ENCODE results near the gene FAM120A.

The FAM120A gene

DNA sequence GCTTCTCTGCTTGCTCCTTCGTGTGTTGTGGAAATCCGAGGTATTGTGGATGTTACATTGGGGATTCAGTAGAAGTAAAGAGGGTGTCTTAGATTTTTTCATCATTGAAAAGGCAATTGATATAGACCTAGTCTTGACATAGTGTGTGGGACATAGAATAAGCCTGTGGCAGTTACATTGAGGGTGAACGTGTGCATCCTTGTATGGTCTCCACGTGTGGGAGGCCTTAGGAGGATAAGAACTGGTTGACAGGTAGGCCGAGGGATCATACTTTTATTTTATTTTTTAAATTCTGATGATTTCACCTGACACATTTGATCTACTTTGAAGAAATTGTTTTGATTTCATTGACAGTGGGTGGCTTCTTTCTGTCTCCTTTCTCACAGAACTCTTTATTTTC, 18.9 kb downstream of the FAM120A start:
- DNase-seq (ENCODE audit: low read depth in 4 of 4, low spot score in 1 of 4), result no peak

DNA sequence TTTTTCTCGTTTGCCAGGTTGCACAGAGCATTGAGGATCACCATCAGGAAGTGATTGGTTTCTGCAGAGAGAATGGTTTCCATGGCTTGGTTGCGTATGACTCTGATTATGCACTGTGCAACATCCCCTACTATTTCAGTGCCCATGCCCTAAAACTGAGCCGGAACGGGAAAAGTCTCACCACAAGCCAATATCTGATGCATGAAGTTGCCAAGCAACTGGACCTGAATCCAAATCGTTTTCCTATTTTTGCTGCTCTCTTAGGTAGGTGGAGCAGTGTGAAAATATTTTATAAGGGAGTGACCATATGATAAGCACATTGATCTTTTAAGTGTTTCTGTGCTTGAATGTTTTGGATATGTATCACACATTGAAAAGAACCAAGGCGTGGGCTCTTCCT, 19.6 kb downstream of the FAM120A start:
- DNase-seq (ENCODE audit: low read depth in 4 of 4, low spot score in 1 of 4), result no peak

DNA sequence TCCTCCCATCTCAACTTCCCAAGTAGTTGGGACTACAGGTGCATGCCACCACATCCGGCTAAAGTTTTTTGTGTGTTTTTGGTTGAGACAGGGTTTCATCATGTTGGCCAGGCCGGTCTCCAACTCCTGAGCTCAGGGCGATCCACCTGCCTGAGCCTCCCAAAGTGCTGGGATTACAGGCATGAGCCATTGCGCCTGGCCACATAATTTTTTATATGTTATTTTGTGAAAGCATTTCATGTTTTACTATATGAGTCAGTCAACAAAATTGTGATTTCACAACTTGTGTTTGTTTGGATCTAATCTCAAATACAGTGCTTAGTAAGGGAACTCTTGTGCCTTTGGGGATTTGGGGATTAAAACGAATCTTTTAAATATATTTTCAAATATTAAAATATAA, 21.9 kb downstream of the FAM120A start:
- DNase-seq (ENCODE audit: low read depth in 4 of 4, low spot score in 1 of 4), result no peak

DNA sequence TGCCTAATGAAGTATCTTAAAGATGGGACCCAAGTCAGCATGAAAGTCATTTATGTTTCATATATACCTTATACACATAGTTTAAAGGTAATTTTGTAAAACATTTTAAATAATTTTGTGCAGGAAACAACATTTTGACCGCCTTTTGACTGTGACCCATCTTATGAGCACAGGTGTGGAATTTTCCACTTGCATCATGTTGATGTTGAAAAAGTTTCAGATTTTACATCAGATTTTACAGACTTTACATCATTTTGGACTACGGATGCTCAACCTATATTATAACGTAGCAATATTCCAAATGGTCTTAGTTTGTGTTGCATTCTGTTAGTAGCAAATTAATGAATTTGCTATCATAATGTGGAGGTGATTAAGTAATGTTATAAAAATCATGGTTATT, 23.6 kb downstream of the FAM120A start:
- DNase-seq (ENCODE audit: low read depth in 4 of 4, low spot score in 1 of 4), result no peak

DNA sequence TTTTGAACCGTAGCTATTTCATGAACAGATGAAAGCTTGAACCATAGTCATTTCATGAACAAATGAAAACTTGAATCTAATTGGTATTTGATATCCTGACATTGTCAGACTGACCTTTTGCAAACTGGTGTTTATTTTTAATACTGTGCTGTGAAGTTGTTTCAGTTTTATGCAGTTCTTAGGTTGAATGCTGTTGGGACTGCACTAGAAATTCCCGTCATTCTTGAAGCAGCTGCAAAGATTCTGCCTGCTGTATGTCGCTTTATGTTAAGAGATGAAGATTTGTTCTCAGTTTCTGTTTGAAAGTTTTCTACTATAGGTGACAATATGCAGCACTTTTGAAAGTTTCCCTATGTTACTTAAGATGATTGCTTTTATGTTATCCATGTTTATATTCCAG, 24.4 kb downstream of the FAM120A start:
- no peak for DNase-seq (ENCODE audit: low read depth in 4 of 4, low spot score in 1 of 4)

DNA sequence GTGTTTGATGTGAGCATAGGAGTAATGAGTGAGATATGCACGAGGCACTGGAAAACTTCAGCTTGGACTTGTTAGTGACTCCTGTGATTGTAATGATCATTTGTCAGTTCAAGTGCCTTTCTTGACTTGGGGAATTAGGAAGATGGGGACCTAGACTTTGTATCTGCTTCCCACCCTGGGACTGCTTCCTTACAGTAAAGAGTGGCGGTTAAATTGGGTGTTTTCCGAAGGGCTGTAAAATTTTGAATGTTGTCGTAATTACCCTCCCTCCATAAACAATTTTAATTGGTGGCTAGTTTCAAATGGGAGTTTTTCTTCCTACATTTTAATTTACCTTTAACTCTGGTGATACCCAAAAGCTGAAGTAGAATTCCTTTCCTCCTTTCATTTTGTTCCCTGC, 25.4 kb downstream of the FAM120A start:
- DNase-seq (ENCODE audit: low read depth in 4 of 4, low spot score in 1 of 4), result no peak

DNA sequence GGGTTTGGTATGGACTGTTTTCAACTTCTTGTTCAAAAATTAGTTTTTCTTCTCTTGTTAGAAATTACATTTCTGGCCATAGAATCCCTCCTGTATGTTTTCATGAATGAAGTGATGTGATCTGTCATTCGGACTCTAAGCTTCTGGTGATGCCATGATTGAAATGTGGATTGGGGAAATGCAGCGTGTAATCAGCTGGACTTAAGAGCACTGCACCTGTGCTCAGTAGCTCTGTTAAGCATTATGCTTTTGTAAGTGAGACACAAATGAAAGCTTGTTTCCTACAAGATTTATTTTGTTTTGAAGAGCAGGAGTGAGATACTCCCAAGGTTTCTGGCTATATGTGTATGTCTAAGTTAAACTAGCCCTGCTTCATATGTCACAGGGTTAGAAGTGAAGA, 25.9 kb downstream of the FAM120A start:
- DNase-seq (ENCODE audit: low read depth in 4 of 4, low spot score in 1 of 4), result no peak

DNA sequence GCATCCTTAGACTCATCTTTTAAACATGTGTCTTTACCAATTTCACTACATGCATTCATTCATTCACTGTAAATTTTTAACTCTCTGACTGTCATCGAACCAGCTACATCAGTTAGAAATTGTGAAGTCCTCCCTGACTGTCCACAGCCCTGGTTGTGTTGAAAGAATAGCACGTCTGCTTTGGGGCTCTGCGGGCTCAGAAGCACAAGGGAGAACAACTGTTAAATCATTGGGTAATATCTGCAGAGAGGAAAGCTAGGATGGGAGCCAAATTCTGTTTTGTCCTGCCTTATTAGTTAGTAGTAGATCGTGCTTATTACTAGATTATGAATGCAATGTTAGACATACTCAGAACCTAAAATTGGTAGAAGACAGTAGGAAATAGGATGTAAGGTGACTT, 28.2 kb downstream of the FAM120A start:
- DNase-seq (ENCODE audit: low read depth in 4 of 4, low spot score in 1 of 4), result no peak

DNA sequence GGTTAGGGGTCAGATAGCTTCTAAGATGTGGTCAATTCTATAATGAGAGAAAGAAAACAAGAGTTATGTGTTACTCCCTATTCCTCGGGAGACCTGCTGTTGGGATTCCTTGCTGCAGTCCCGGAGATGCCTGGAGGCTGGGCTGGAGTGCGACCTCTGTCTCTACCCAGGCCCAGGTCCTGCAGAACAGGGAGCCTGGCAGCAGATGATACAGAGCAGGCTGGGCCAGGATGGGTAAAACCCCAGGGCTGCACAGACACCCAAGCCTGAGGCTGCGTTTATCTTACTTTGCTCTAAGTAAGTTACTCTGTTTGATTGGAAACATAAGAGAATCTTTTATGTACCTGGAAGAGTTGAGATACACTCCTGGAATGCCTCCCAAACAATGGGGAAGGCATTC, 28.8 kb downstream of the FAM120A start:
- DNase-seq (ENCODE audit: low read depth in 4 of 4, low spot score in 1 of 4), result no peak

DNA sequence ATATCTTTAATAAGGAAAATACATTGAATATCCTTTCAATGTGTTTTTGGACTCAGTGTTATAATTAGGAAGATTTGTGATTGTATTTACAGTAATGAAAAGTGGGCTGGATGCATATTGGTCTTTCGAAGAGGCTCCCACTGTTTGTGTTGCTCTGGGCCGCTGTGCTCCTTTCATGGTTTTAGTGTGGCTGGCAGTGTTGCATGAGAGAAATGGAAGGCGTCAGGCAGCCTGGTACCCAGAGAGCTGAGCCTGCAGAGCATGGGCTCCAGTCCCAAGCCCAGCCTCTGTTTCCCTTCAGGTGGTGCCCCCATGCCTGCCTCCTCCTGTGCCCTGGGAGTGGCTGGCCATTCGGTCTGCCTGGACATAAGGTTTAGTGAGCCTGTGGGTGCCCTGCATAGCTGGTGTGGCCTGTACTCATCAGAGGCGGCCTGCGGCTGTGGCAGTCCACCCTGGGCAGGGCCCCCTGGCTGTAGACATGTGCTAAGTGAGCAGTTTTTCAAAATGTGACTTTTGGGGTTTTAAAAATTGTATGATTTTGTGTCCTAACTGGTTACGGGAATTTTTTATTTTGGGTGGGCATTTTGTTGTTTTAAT, 29.3 kb downstream of the FAM120A start:
- no peak for DNase-seq (ENCODE audit: low read depth in 4 of 4, low spot score in 1 of 4)

DNA sequence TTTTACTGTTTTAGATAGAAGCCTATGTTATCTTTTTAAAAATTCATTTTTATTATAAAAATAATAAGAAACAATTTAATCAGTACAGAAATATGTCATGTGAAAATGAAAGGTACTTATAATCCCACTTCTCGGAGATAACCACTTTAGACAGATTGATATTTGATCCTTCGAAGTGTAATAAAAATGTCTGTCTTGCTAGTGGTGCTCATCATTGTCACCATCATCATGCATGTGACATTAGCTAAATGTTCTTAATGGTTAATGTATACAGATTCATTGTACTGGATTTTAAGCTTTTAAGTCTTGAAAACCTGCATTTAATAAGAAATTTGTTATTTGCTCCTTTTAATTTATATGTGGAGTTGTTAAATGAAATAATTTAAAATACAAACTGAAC, 32.0 kb downstream of the FAM120A start:
- no peak for DNase-seq (ENCODE audit: low read depth in 4 of 4, low spot score in 1 of 4)

DNA sequence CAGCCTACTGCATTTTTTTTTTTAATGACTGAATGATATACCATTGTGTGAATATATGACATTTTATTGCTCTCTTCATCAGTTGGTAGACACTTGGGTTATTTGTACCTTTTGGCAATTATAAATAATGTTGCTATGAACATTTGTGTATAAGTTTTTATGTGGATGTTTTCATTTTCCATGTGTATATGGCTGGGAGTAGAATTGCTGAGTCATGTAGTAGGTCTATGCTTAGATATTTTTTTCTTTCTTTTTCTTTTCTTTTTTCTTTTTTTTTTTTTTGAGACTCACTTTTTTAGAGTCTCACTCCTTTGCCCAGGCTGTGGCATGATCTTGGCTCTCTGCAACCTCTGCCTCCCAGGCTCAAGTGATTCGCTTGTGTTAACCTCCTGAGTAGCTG, 34.8 kb downstream of the FAM120A start:
- DNase-seq (ENCODE audit: low read depth in 4 of 4, low spot score in 1 of 4), result no peak

DNA sequence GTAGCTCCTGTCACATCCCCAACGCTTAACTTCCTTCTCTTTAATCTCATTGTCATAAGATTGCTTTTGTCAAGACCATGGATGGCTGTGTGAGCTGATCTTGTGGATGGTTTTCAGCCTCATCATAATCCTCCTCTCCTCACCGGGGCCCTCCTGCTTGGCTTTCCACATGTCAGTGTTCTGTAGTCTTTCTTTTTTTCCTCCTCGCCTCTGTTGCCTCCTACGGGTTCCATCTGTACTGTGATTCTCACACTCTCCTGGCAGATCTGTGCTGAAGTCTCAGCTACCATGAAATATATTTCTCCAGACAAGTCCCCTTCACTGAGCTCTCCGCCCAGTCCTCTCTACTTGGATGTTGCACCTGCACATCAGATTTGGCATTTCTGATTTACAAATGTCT, 36.8 kb downstream of the FAM120A start:
- DNase-seq (ENCODE audit: low read depth in 4 of 4, low spot score in 1 of 4), result no peak

DNA sequence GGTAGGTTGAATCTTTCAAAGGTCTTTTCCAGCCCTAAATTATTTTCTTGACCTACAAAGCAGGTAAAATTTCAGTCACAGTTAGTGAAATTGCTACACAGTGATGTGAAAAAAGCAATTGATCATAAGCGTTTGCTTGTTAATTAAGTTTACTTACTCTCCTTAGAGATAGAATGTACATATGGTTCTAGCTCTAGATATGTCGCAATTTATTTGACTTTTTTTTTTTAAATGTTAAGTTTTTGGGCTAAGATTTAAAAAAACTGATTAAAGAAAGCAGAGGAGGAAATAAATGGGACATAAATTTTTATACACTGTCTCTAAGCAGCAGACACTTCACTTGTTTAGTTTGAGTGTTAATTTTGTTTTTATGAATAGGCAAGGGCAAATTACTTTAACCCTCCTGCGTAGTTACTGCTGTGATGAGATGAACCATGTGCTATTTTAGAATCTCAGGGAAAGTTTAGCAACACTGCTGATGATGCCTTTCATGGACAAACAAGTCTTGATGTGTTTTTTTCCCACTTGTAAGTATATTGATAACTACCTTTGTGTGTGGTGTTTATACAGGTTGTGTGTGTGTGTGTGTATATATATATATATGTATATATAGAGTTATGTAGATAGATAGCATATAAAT, 40.2 kb downstream of the FAM120A start:
- no peak for DNase-seq (ENCODE audit: low read depth in 4 of 4, low spot score in 1 of 4)

DNA sequence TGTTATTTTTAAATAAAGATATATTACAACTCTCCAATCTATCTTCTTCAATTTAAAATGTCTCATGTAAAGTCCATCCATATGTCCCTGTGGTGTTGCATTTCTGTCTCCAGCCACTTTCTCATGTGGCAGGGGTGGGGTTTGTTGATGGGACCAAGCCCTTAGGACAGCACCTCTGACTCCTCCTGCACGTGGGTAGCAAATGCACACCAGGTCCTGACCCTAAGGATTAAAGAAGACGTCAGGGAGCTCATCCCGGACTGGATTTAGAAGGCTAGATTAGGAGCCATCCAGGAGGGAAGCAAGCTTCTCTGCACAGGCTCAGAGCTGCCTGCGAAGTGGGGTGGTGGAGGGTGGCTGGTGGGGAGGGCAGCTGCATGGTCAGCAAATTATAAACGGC, 40.8 kb downstream of the FAM120A start:
- no peak for DNase-seq (ENCODE audit: low read depth in 4 of 4, low spot score in 1 of 4)

DNA sequence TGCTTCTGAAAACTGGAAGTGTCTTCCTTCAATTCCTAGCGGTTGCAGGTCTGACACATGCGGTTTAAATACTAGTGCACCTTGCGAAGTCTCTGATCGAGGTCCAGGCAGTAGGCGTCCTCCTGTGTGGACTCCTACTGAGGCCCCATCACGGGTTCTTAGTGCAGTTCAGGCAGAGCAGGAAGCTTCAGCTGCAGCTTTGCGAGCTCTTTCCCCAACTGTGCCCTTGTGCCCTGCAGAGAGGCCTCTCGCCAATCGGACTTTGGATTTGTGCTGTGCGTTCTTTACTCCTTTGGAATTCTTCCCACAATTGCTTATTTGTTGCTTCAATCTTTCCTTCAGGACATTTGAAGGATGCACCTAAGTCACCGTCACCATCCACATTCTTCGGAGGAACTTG, 42.5 kb downstream of the FAM120A start:
- DNase-seq (ENCODE audit: low read depth in 4 of 4, low spot score in 1 of 4), result no peak

DNA sequence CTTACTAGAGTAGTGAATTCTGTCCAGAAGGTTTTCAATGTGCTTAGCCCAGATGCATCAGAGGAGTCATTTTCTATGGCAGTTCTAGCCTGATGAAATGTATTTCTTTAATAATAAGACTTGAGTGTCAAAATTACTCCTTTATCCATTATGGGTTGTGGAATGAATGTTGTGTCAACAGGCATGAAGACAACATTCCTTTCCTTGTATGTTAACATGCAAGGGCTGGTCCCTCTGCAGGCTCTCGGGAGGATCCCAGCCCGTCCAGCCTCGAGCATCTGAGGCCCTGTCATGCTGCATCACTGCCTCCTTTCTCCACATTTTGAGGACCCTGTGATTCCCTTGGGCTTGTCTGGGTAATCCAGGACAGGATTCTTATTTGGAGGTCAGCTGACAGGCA, 44.8 kb downstream of the FAM120A start:
- DNase-seq (ENCODE audit: low read depth in 4 of 4, low spot score in 1 of 4), result no peak

DNA sequence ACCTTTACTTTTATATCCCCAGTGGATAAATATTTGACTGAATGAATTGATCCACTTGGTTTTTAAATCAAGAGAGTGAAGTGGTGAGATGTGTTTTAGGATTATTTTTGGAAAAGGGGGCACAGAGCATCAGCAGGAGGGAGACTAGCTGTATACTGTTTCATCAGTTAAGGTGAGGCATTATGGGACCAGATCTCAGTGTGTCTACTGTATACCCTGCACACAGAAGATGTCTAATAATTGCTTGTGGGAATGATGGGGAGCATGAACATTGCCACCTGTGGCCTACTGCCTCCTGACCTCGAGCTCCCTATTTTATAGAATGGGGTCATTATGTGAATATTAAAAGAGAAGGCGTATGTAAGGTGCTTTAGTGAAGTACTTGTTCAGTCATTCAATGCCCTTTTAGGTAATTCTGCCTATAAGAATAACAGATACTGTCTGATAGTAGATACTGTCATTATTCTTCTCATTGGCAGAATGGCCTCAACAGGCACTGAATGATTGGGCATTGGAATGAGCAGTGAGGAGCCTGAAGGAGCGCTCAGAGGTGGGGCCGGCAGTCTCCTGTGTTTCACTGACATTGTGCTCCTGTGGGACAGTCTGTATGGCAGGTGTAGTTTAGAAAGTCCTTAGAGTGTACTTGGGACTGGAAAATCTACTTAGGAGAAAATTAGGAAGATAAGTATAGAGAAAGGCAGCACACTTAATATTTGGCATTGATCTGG, 49.2 kb downstream of the FAM120A start:
- DNase-seq (ENCODE audit: low read depth in 4 of 4, low spot score in 1 of 4), result no peak

DNA sequence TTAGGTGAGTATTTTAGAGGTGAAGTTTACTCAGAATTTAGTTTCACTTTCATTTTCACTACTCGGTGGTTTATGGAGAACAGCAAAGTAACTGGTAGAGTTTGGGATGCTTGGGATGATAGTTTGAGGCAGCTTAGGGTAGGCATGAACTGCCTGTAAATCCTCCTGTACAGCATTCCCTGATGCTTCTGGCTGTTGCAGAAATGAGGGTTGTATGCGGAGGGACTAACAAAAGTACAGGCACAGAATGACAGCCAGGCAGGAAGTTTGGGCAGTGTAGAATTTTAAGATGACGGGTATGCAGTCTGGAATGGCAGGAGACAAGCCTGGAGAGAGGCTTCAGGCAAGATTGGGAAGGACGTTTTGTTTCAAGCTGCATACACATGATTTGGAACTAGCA, 49.9 kb downstream of the FAM120A start:
- no peak for DNase-seq (ENCODE audit: low read depth in 4 of 4, low spot score in 1 of 4)

DNA sequence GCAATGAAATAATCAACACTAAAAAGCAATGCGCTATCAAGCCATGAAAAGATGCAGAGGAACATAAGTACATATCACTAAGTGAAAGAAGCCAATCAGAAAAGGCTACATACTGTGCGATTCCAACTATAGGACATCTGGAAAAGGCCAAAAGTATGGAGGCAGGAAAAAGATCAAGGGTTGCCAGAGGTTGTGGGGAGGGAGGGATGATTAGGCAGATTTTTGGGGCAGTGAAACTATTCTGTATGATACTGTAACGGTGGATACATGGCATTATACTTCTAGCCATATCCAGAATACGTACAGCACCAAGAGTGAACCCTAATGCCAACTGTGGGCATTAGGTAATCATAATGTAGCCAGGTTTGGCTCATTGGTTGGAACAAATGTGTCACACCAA, 51.9 kb downstream of the FAM120A start:
- no peak for DNase-seq (ENCODE audit: low read depth in 4 of 4, low spot score in 1 of 4)

DNA sequence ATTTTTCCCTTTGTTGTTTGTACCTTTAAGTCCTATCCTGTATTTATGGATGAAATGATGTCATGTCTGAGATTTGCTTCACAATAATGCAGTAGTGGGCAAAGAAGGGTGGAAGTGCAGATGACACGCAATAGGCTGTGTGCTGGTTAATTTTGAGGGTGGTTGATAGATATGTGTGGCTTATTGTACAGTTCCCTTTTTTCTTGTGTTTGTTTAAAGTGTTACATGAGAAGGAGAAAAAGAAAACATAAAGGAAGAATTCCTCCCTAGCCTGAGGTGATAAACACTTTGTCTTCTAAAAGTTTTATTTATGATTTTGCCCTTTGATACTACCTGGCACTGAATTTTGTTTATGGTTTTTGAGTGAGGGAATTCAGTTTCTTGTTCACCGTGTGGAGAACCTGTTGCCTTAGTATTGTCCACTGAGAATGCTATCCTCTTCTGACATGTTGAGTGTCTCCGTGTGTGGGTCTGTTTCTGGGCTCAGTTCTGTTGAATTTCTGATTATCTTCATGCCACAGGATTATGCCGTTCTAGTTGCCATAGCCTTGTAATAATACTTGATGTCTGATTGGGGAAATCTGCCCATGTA, 54.2 kb downstream of the FAM120A start:
- DNase-seq (ENCODE audit: low read depth in 4 of 4, low spot score in 1 of 4), result no peak

DNA sequence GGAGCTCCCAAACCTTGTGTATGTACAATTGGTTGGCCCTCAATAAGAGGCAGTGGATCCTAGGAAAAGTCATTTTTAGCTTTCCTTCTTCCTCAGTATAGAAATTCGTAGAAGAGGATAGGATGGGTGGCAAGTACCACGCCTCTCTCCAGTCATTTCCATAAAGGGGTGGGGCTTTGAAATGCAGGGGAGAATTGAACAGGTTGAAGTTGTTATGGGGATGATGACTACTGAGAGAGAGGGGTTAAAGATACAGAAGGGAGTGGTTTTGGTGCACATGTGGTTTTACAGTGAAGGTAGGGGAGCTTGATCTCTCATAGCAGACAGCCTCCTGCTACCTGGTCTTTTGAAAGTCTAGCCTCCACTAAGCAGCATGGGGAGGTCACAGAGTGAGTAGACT, 56.3 kb downstream of the FAM120A start:
- DNase-seq (ENCODE audit: low read depth in 4 of 4, low spot score in 1 of 4), result no peak

Data from stimulated activated CD4-positive, alpha-beta T cell treated with anti-CD3 and anti-CD28 coated beads, Interleukin-1b, Interleukin-23, amount 100 ng/mL, for 24 hours (primary cell).